Measurements from ENCODE around the gene GLP2R.

The GLP2R gene

GRCh38 chr17:9931144-9931741 is 105.5 kb downstream of the GLP2R start:
- Histone ChIP-seq H3K4me1 (ENCODE audit: control insufficient read depth, insufficient read depth, low read length, poor library complexity, severe bottlenecking) (no peaks in the 10 kb centered on the region), H3K27ac (ENCODE audit: insufficient read depth, low read length, poor library complexity, severe bottlenecking) (no peak overlapping the region), H3K27me3 (replicated peaks; ENCODE audit: control insufficient read depth, insufficient read depth, low read length, poor library complexity, severe bottlenecking) (no peaks in the 10 kb centered on the region), H3K36me3 (ENCODE audit: control insufficient read depth, insufficient read depth, low read length) (no peaks in the 10 kb centered on the region), H3K4me3 (ENCODE audit: insufficient read depth, low read depth, low read length, poor library complexity, severe bottlenecking) (no peak overlapping the region), H3K9me3 (ENCODE audit: control insufficient read depth, low read length) (no peaks in the 10 kb centered on the region)
- no peak for DNase-seq

GRCh38 chr17:9932491-9932890 is 106.8 kb downstream of the GLP2R start:
- H3K36me3 ChIP-seq (ENCODE audit: control insufficient read depth, insufficient read depth, low read length): no peaks in the 10 kb centered on the region
- no peak for DNase-seq
- no peak overlapping the region for H3K27ac ChIP-seq (ENCODE audit: insufficient read depth, low read length, poor library complexity, severe bottlenecking)
- no peak overlapping the region for H3K4me3 ChIP-seq (ENCODE audit: insufficient read depth, low read depth, low read length, poor library complexity, severe bottlenecking)
- no peaks in the 10 kb centered on the region for H3K27me3 ChIP-seq (replicated peaks; ENCODE audit: control insufficient read depth, insufficient read depth, low read length, poor library complexity, severe bottlenecking)
- H3K9me3 ChIP-seq (ENCODE audit: control insufficient read depth, low read length): no peaks in the 10 kb centered on the region
- no peaks in the 10 kb centered on the region for H3K4me1 ChIP-seq (ENCODE audit: control insufficient read depth, insufficient read depth, low read length, poor library complexity, severe bottlenecking)

GRCh38 chr17:9934331-9934730 is 108.6 kb downstream of the GLP2R start:
- DNase-seq: no peak
- H3K36me3 ChIP-seq (ENCODE audit: control insufficient read depth, insufficient read depth, low read length): no peaks in the 10 kb centered on the region
- H3K27ac ChIP-seq (ENCODE audit: insufficient read depth, low read length, poor library complexity, severe bottlenecking): no peak overlapping the region
- no peaks in the 10 kb centered on the region for H3K4me1 ChIP-seq (ENCODE audit: control insufficient read depth, insufficient read depth, low read length, poor library complexity, severe bottlenecking)
- no peaks in the 10 kb centered on the region for H3K9me3 ChIP-seq (ENCODE audit: control insufficient read depth, low read length)
- no peak overlapping the region for H3K4me3 ChIP-seq (ENCODE audit: insufficient read depth, low read depth, low read length, poor library complexity, severe bottlenecking)
- no peaks in the 10 kb centered on the region for H3K27me3 ChIP-seq (replicated peaks; ENCODE audit: control insufficient read depth, insufficient read depth, low read length, poor library complexity, severe bottlenecking)

- Histone ChIP-seq H3K9me3 (ENCODE audit: control insufficient read depth, low read length) (no peaks in the 10 kb centered on the region), H3K4me1 (ENCODE audit: control insufficient read depth, insufficient read depth, low read length, poor library complexity, severe bottlenecking) (no peaks in the 10 kb centered on the region), H3K4me3 (ENCODE audit: insufficient read depth, low read depth, low read length, poor library complexity, severe bottlenecking) (no peak overlapping the region), H3K27me3 (replicated peaks; ENCODE audit: control insufficient read depth, insufficient read depth, low read length, poor library complexity, severe bottlenecking) (no peaks in the 10 kb centered on the region), H3K27ac (ENCODE audit: insufficient read depth, low read length, poor library complexity, severe bottlenecking) (no peak overlapping the region), H3K36me3 (ENCODE audit: control insufficient read depth, insufficient read depth, low read length) (no peaks in the 10 kb centered on the region)
- no peak for DNase-seq
Observed at GRCh38 chr17:9935408-9935807, 109.7 kb downstream of the GLP2R start.

- no peak for DNase-seq
Observed at GRCh38 chr17:9936095-9936494, 110.4 kb downstream of the GLP2R start.

GRCh38 chr17:9937241-9937761 is 111.6 kb downstream of the GLP2R start:
- no peaks in the 10 kb centered on the region for H3K27me3 ChIP-seq (replicated peaks; ENCODE audit: control insufficient read depth, insufficient read depth, low read length, poor library complexity, severe bottlenecking)
- no peak overlapping the region for H3K4me3 ChIP-seq (ENCODE audit: insufficient read depth, low read depth, low read length, poor library complexity, severe bottlenecking)
- no peaks in the 10 kb centered on the region for H3K4me1 ChIP-seq (ENCODE audit: control insufficient read depth, insufficient read depth, low read length, poor library complexity, severe bottlenecking)
- no peaks in the 10 kb centered on the region for H3K9me3 ChIP-seq (ENCODE audit: control insufficient read depth, low read length)
- no peak for DNase-seq
- H3K36me3 ChIP-seq (ENCODE audit: control insufficient read depth, insufficient read depth, low read length): no peaks in the 10 kb centered on the region
- H3K27ac ChIP-seq (ENCODE audit: insufficient read depth, low read length, poor library complexity, severe bottlenecking): no peak overlapping the region

More at GRCh38 chr17:9936095-9936494, 110.4 kb downstream of the GLP2R start:
- no peaks in the 10 kb centered on the region for H3K9me3 ChIP-seq (ENCODE audit: control insufficient read depth, low read length)
- H3K4me1 ChIP-seq (ENCODE audit: control insufficient read depth, insufficient read depth, low read length, poor library complexity, severe bottlenecking): no peaks in the 10 kb centered on the region
- no peaks in the 10 kb centered on the region for H3K27me3 ChIP-seq (replicated peaks; ENCODE audit: control insufficient read depth, insufficient read depth, low read length, poor library complexity, severe bottlenecking)
- no peaks in the 10 kb centered on the region for H3K36me3 ChIP-seq (ENCODE audit: control insufficient read depth, insufficient read depth, low read length)
- no peak overlapping the region for H3K4me3 ChIP-seq (ENCODE audit: insufficient read depth, low read depth, low read length, poor library complexity, severe bottlenecking)
- H3K27ac ChIP-seq (ENCODE audit: insufficient read depth, low read length, poor library complexity, severe bottlenecking): no peak overlapping the region

GRCh38 chr17:9937901-9938300 is 112.2 kb downstream of the GLP2R start:
- Histone ChIP-seq H3K27me3 (replicated peaks; ENCODE audit: control insufficient read depth, insufficient read depth, low read length, poor library complexity, severe bottlenecking) (no peaks in the 10 kb centered on the region), H3K36me3 (ENCODE audit: control insufficient read depth, insufficient read depth, low read length) (no peaks in the 10 kb centered on the region), H3K4me3 (ENCODE audit: insufficient read depth, low read depth, low read length, poor library complexity, severe bottlenecking) (no peak overlapping the region), H3K9me3 (ENCODE audit: control insufficient read depth, low read length) (no peaks in the 10 kb centered on the region), H3K27ac (ENCODE audit: insufficient read depth, low read length, poor library complexity, severe bottlenecking) (no peak overlapping the region), H3K4me1 (ENCODE audit: control insufficient read depth, insufficient read depth, low read length, poor library complexity, severe bottlenecking) (no peaks in the 10 kb centered on the region)
- DNase-seq: no peak

GRCh38 chr17:9938764-9939163 is 113.0 kb downstream of the GLP2R start:
- Histone ChIP-seq H3K4me3 (ENCODE audit: insufficient read depth, low read depth, low read length, poor library complexity, severe bottlenecking) (no peak overlapping the region), H3K4me1 (ENCODE audit: control insufficient read depth, insufficient read depth, low read length, poor library complexity, severe bottlenecking) (no peaks in the 10 kb centered on the region), H3K9me3 (ENCODE audit: control insufficient read depth, low read length) (no peaks in the 10 kb centered on the region), H3K27me3 (replicated peaks; ENCODE audit: control insufficient read depth, insufficient read depth, low read length, poor library complexity, severe bottlenecking) (no peaks in the 10 kb centered on the region), H3K27ac (ENCODE audit: insufficient read depth, low read length, poor library complexity, severe bottlenecking) (no peak overlapping the region), H3K36me3 (ENCODE audit: control insufficient read depth, insufficient read depth, low read length) (no peaks in the 10 kb centered on the region)
- no peak for DNase-seq

GRCh38 chr17:9940841-9941240 is 115.1 kb downstream of the GLP2R start:
- no peaks in the 10 kb centered on the region for H3K27me3 ChIP-seq (replicated peaks; ENCODE audit: control insufficient read depth, insufficient read depth, low read length, poor library complexity, severe bottlenecking)
- no peak for DNase-seq
- no peaks in the 10 kb centered on the region for H3K9me3 ChIP-seq (ENCODE audit: control insufficient read depth, low read length)
- H3K27ac ChIP-seq (ENCODE audit: insufficient read depth, low read length, poor library complexity, severe bottlenecking): no peak overlapping the region
- H3K4me1 ChIP-seq (ENCODE audit: control insufficient read depth, insufficient read depth, low read length, poor library complexity, severe bottlenecking): no peaks in the 10 kb centered on the region
- H3K4me3 ChIP-seq (ENCODE audit: insufficient read depth, low read depth, low read length, poor library complexity, severe bottlenecking): no peak overlapping the region
- H3K36me3 ChIP-seq (ENCODE audit: control insufficient read depth, insufficient read depth, low read length): no peaks in the 10 kb centered on the region

GRCh38 chr17:9941305-9941704 is 115.6 kb downstream of the GLP2R start:
- Histone ChIP-seq H3K4me3 (ENCODE audit: insufficient read depth, low read depth, low read length, poor library complexity, severe bottlenecking) (no peak overlapping the region), H3K9me3 (ENCODE audit: control insufficient read depth, low read length) (no peaks in the 10 kb centered on the region), H3K4me1 (ENCODE audit: control insufficient read depth, insufficient read depth, low read length, poor library complexity, severe bottlenecking) (no peaks in the 10 kb centered on the region), H3K27ac (ENCODE audit: insufficient read depth, low read length, poor library complexity, severe bottlenecking) (no peak overlapping the region), H3K27me3 (replicated peaks; ENCODE audit: control insufficient read depth, insufficient read depth, low read length, poor library complexity, severe bottlenecking) (no peaks in the 10 kb centered on the region), H3K36me3 (ENCODE audit: control insufficient read depth, insufficient read depth, low read length) (no peaks in the 10 kb centered on the region)
- DNase-seq: no peak
